HL-60 (cell line): Measurements from ENCODE around the gene RAI1.
"Not testable (repeated sequence)": the region's sequence is repeated elsewhere in the genome, so short reads cannot be mapped to it uniquely, and the experiment has no call there.

Source experiments
- DNase-seq, 2 experiments: peaks; one replicate each; pipeline ENCODE4 v3.0.0-alpha.2; 2010 to 2020; ENCODE audit warnings: low read depth in 1 of 2, low spot score in 1 of 2
- H3K27ac ChIP-seq: fragments of 250-450 bp; sonication (Bioruptor Pico); replicated peaks from 2 replicates; pipeline ENCODE4 v1.5.1; 2020; ENCODE audit warnings: mild to moderate bottlenecking, moderate library complexity
- H3K27me3 ChIP-seq: fragments of 250-450 bp; sonication (Bioruptor Pico); 2 replicates; pipeline ENCODE4 v1.5.1; 2021; ENCODE audit warnings: mild to moderate bottlenecking, moderate library complexity; ENCODE audit not compliant: insufficient read depth, poor library complexity, severe bottlenecking
- H3K4me3 ChIP-seq: replicated peaks from 2 replicates; pipeline ENCODE4 v1.5.1; 2011; ENCODE audit warnings: mild to moderate bottlenecking, control low read depth, low read length; ENCODE audit not compliant: insufficient read depth
- CTCF ChIP-seq: IDR thresholded peaks from one replicate; pipeline ENCODE4 v1.5.1; 2011; ENCODE audit warnings: low read length, control low read depth, inconsistent platforms; ENCODE audit not compliant: insufficient read depth
- GABPA ChIP-seq: IDR thresholded peaks from 2 replicates; pipeline ENCODE4 v1.6.1; 2012; ENCODE audit warnings: low read depth
- POLR2AphosphoS5 ChIP-seq: IDR thresholded peaks from 2 replicates; pipeline ENCODE4 v1.6.1; 2012; ENCODE audit warnings: low read depth
- REST ChIP-seq: IDR thresholded peaks from 2 replicates; pipeline ENCODE4 v1.6.1; 2012; ENCODE audit warnings: low read depth; ENCODE audit not compliant: insufficient replicate concordance
- SPI1 ChIP-seq: IDR thresholded peaks from 2 replicates; pipeline ENCODE4 v1.6.1; 2012; ENCODE audit warnings: low read depth, mild to moderate bottlenecking, borderline replicate concordance

The RAI1 gene

GRCh38 chr17:17806035-17806434 lies 124.8 kb downstream of the RAI1 start:
- Histone ChIP-seq H3K27ac (no peak overlapping the region), H3K27me3 (no peaks in the 10 kb centered on the region), H3K4me3 (no peak overlapping the region)
- TF ChIP-seq CTCF (no peak), SPI1 (no peak), GABPA (no peak), REST (no peak), POLR2AphosphoS5 (no peak)
- no peak for DNase-seq

GRCh38 chr17:17806611-17807274 lies 125.5 kb downstream of the RAI1 start:
- no peak for DNase-seq
- no peak overlapping the region for H3K27ac ChIP-seq
- H3K4me3 ChIP-seq: no peak overlapping the region
- no peaks in the 10 kb centered on the region for H3K27me3 ChIP-seq
- no peak for TF ChIP-seq GABPA
- TF ChIP-seq POLR2AphosphoS5: no peak
- TF ChIP-seq CTCF: no peak
- no peak for TF ChIP-seq SPI1
- TF ChIP-seq REST: no peak

GRCh38 chr17:17807440-17807839 lies 126.2 kb downstream of the RAI1 start:
- Histone ChIP-seq H3K27me3 (no peaks in the 10 kb centered on the region), H3K4me3 (no peak overlapping the region), H3K27ac (no peak overlapping the region)
- no peak for DNase-seq
- TF ChIP-seq POLR2AphosphoS5 (no peak), REST (no peak), SPI1 (no peak), CTCF (no peak)

GRCh38 chr17:17808200-17808599 lies 126.9 kb downstream of the RAI1 start:
- not testable (repeated sequence) for H3K27me3 ChIP-seq, DNase-seq, H3K27ac ChIP-seq, H3K4me3 ChIP-seq
